Stimulated activated CD4-positive, alpha-beta T cell treated with anti-CD3 and anti-CD28 coated beads, Interleukin-4, amount 100 ng/mL, for 1 hour (primary cell): Measurements from ENCODE around the gene HPCAL1.

Source experiments
- DNase-seq: peaks from one replicate; pipeline ENCODE4 v3.0.0-alpha.2; 2020

Gene HPCAL1

GRCh38 chr2:10338270-10339188 is 35.8 kb downstream of the HPCAL1 start:
- no peak for DNase-seq

DNA sequence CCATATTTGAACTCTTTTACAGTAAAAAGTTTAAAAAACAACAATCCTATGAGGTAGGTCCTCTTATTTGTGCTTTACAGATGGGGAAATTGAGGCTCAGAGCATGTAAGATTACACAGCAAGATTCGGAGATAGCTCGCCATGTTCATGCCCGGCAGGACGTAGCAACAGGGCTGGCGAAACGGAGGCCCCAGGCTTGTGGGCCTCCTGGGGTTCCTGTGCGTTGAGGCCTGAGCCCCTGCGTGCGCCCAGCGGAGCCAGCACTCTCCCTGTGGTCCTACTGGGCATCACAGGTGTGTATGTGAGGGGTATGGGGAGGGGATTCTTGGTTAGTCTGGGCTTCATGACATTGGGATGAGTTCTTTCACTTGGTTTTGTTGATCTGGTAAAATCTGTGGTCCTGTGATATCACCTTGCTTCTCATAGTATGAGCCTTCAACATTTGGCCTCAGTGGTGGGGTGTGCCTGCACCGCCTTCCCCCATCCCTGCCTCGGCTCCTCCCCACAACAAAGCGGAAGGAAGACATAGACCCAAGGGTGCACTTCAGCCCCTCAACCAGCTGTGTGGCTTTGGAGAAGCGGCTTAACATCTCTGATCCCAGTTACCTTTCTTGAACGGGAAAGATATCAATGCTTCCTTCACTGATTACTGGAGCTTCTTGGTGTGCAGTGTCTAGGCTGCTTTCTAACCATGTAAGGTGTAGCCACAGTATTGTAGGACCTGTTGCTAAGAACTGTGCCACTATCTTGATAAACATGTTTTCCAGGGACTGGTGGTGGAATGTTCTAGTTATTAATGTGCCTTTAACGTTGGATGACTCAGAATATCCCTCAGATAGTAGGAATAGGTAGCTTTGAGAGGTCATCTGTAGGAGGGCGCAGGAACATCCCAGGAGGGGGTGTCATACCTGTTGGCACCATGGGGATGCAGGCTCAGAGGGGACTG is 37.2 kb downstream of the HPCAL1 start:
- no peak for DNase-seq

- no peak for DNase-seq
Observed at GRCh38 chr2:10340593-10340975, 37.9 kb downstream of the HPCAL1 start.

DNA sequence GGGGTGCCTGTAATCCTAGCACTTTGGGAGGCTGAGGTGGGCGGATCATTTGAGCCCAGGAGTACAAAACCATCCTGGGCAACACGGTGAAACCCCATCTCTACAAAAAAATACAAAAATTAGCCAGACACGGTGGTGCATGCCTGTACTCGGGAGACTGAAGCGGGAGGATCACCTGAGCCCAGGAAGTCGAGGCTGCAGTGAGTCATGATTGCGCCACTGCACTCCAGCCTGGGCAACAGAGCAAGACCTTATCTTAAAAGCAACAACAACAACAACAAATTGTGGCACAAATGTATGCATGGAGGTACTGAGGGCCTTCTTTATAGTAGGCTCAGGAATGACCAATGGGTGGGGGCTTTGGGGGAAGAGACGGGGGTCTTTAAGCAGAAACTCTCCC is 38.5 kb downstream of the HPCAL1 start:
- no peak for DNase-seq

- DNase-seq: no peak
Observed at GRCh38 chr2:10342245-10342951, 39.7 kb downstream of the HPCAL1 start.

- DNase-seq: no peak
Observed at GRCh38 chr2:10343191-10343590, 40.5 kb downstream of the HPCAL1 start.

GRCh38 chr2:10343658-10344057 is 41.0 kb downstream of the HPCAL1 start:
- DNase-seq: no peak

DNA sequence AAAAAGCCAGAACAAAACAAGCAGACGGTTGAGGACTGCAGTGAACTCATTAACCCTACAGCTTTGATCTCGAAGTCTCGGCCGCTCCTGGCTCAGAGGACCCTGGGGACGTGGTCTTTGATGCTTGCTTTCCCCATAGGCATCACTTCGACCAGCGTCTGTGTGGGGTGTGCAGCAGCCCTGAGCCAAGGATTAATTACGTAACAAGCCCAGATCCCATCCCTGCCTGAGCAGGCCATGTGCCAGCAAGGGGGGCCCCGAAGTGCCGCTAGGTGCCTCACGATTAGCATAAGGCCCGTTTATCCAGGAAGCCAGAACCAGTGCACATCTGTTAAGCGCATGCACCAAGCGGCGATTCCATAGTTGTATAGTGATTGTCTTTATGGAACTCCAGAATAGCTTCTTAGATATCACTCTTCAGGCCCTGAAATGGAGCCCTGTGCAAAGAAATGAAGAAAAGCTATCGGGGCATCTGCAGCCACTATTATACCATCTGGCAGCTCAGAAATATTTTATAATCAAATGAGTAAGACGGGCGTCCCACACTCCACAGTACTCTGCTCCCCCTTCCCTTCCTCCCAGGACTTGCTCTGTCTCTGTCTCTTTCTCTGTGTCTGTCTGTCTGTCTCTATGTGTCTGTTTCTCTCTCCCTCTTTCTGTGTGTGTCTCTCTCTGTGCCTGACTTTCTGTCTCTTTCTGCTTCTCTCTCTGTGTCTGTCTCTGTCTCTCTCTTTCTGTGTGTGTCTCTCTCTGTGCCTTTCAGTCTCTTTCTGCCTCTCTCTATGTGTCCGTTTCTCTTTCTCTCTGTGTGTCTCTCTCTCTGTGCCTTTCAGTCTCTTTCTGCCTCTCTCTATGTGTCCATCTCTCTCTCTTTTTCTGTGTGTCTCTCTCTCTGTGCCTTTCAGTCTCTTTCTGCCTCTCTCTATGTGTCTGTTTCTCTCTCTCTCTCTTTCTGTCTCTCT is 41.7 kb downstream of the HPCAL1 start:
- no peak for DNase-seq

GRCh38 chr2:10345126-10345525 is 42.4 kb downstream of the HPCAL1 start:
- DNase-seq: no peak

- no peak for DNase-seq
Observed at GRCh38 chr2:10345813-10346212, 43.1 kb downstream of the HPCAL1 start.

DNA sequence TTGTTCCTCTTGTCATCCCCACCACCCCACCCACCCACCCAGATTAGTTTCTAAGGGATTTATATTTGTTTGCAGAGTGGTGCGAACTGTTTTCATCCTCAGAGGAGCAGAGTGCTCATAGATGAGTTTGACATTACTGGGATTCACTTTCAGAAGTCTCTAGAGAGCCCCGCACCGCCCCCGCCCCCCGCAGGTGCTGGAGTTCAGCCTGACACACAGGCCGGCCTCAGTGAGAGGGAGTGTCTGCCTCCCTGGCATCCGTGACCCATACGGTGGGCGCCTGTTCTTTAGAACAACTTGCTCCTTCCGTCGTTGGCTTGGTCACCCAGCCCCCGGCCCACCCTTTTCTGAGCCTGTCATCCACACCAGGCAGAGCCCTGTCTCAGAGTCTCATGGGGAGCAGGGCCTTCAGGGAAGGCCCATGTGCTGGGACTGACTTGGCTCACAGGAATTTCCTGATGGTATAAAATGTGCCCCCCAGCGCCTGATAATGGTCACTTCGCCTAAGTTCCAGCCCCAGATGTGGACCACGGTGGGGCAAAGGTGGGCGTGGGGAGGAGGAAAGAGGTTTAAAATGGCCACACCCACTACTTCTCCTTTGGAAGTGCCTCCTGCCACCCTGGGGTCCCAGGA is 44.3 kb downstream of the HPCAL1 start:
- peak; percentile 23 for DNase-seq

DNA sequence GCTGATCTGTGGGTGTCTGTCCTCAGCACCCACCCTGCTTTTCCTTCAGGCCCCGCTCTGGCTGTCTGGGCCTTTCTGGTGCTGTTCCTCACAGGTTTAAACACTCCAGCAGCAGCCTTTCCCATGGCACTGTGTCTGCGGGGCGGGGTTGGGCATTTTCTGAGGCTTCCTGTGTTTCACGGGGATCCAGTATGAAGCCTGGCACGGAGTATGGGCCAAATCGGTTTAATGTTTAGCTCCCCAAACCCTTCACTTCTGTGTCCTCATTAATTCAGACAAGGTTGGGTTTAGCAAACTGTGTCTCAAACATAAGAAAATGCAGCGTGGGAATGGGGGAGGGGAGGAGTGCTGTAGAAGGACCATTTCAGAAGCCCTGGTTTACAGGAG is 44.9 kb downstream of the HPCAL1 start:
- DNase-seq: no peak

- DNase-seq: no peak
Observed at GRCh38 chr2:10348891-10349290, 46.2 kb downstream of the HPCAL1 start.

DNA sequence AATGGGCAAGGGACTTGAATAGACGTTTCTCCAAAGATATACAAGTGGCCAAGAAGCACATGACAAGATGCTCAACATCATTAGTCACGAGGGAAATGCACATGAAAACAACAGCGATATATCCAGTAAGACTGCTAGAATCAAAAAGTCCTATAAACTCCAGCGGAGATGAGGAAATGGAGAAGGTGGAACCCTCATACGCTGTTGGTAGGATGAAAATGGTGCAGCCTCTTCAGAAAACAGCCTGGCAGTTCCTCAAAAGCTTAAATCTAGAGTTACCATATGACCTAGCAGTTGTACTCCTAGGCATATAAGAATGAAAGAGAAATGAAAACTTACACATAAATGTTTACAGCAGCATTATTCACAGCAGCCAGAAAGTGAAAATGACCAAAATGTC is 48.1 kb downstream of the HPCAL1 start:
- no peak for DNase-seq

DNA sequence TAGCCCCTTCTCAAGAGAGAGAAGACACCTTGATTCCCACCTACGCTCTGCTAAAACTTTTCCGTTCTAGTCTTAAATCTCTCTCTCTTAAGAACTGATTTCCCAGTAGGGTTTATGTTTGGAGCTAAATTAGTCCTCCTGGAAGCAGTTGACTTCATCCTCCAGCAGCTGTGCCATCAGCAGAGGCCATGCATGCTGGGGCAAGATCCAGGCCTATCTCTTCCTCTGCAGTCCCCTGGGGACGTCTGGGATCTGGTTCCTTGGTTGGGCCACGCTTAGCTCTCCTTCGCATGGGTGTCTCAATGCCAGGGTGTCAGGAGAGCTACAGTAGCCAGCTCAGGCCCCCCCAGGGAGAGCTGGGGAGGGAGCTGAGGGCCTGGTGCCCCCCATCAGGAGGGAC is 49.7 kb downstream of the HPCAL1 start:
- no peak for DNase-seq

- DNase-seq: no peak
Observed at GRCh38 chr2:10352972-10353371, 50.3 kb downstream of the HPCAL1 start.

DNA sequence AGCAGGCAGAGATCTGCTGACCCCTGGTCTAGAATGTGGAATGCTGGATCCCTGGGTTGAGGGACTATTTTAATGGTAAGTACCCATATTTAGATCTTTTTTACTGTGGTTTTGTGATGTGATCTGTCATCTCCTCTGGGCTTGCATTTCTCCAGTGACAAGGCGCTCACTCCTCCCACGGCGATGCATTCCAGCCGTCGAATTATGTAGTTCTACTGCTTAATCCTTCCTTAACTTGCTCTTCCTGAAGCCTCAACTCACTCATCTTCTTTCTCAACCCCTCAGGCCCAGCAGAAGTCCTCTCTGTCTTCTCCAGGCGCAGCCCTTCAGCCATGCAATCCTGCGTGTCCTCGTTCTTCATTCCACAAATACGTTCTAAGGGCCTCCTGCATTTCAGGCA is 51.2 kb downstream of the HPCAL1 start:
- DNase-seq: no peak

DNA sequence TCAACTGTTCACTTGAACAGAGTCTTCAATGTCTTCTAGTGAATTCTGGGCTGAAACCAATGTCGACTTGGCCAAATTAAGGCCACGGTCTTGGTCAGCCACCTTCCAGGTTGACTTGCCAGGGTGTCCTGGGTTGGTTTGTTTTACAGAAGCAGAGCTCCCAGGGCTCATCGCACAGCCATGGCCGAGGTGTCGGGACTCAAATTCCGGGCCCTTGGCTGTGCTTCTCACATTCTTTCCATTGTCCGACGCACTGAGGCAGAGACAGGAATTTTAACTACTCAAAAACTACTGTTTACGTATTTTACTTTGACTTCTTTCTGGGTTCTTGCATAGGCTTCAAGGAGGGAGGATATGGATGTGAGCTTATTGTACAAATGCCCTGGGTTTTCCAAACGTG is 51.7 kb downstream of the HPCAL1 start:
- DNase-seq: no peak

- no peak for DNase-seq
Observed at GRCh38 chr2:10355471-10356438, 53.1 kb downstream of the HPCAL1 start.

- DNase-seq: no peak
Observed at GRCh38 chr2:10356439-10356811, 53.7 kb downstream of the HPCAL1 start.
